Stimulated activated CD4-positive, alpha-beta T cell treated with anti-CD3 and anti-CD28 coated beads, Interleukin-12 subunit alpha, Interleukin-12 subunit beta, amount 100 ng/mL, for 4 hours (primary cell): Measurements from ENCODE around the gene OR4F17.
"Not testable (repeated sequence)": the region's sequence is repeated elsewhere in the genome, so short reads cannot be mapped to it uniquely, and the experiment has no call there.

ENCODE experiments used
- DNase-seq: peaks from one replicate; pipeline ENCODE4 v3.0.0-alpha.2; 2020

The OR4F17 gene, protein sequence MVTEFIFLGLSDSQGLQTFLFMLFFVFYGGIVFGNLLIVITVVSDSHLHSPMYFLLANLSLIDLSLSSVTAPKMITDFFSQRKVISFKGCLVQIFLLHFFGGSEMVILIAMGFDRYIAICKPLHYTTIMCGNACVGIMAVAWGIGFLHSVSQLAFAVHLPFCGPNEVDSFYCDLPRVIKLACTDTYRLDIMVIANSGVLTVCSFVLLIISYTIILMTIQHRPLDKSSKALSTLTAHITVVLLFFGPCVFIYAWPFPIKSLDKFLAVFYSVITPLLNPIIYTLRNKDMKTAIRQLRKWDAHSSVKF

DNA sequence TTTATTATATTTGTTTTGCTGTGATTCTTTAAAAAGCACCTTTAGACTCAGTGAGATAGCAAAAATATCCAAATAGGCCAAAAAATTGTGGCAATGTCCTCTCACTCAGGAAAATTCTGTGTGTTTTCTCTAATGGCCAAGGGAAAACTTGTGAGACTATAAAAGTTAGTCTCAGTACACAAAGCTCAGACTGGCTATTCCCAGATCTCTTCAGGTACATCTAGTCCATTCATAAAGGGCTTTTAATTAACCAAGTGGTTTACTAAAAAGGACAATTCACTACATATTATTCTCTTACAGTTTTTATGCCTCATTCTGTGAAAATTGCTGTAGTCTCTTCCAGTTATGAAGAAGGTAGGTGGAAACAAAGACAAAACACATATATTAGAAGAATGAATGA lies at the start of gene OR4F17:
Gene OR4F17 (plus strand): TSS at position 301 of the 400 bp plus-strand sequence. CDS start 3,575 bp downstream, outside the sequence.
- DNase-seq, result not testable (repeated sequence)

GRCh38 chr19:70793-71192 lies 36.1 kb upstream of the OR4F17 start:
- DNase-seq, result peak; percentile 39

DNA sequence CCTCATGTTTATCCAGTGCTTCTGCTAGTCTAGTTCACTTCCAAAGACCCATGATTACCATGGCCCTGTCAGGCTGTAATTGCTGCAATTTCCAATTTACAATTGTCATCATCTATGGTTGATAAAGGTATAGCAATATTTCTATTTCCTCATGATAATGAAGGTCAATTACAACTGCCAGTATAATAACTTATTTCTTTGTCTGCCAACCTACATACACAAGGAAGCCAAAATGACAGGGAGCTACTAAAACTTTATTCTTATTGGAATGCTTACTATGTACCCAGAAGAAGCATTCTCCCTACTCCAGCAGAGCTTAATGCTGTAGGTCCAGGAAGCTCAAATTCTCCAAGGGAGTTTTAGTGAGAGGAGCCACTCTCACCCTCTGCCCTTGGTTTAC lies 24.0 kb upstream of the OR4F17 start:
- DNase-seq, result not testable (repeated sequence)

DNA sequence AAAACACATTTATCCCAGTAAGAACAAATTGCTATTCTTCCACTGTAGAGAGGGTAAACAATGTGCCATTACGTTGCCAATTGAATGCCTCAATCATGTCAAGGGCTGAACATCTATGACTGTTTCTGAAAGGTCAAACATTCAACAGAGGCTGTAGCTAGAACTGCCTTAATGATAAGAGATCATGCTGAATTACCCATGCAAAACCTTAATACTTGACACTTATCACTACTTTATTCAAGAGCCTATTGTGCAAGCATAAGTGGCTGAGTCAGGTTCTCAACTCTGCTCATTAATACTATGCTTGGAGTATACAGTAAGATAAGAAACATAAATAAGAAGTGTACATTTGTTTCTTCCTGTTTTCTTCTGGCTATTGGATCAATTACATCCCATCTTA lies 23.3 kb upstream of the OR4F17 start:
- not testable (repeated sequence) for DNase-seq

DNA sequence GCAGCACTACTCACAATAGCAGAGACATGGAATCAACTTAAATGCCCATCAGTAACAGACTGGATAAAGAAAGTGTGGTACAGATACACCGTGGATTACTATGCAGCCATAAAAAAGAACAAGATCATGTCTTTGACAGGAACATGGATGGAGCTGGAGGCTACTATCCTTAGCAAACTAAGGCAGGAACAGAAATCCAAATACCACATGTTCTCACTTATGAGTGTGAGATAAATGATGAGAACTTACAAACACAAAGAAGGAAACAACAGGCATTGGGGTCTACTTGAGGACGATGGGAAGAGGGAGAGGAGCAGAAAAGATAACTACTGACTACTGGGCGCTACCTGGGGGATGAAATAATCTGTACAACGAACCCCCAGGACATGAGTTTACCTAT lies 16.2 kb upstream of the OR4F17 start:
- DNase-seq, result not testable (repeated sequence)

GRCh38 chr19:94794-95193 lies 12.1 kb upstream of the OR4F17 start:
- not testable (repeated sequence) for DNase-seq

DNA sequence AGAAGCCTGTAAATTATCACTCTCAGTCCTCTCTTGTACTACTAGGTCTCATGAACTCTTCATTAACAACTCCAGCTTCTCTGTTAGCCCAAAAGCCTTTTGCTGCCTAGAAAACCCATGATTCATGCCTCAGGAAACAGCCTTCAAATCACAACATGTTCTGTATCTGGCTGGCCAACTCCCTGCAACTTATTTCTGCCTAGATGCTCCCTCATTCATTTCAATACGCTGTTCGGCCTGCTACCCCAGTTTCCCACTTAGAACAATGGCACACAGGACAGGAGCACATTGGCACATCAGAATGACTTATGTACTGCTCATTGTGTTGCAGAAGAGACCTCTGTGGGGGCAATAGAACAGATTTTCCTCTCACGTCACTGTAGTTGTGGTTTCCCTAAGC lies 9.3 kb upstream of the OR4F17 start:
- not testable (repeated sequence) for DNase-seq

DNA sequence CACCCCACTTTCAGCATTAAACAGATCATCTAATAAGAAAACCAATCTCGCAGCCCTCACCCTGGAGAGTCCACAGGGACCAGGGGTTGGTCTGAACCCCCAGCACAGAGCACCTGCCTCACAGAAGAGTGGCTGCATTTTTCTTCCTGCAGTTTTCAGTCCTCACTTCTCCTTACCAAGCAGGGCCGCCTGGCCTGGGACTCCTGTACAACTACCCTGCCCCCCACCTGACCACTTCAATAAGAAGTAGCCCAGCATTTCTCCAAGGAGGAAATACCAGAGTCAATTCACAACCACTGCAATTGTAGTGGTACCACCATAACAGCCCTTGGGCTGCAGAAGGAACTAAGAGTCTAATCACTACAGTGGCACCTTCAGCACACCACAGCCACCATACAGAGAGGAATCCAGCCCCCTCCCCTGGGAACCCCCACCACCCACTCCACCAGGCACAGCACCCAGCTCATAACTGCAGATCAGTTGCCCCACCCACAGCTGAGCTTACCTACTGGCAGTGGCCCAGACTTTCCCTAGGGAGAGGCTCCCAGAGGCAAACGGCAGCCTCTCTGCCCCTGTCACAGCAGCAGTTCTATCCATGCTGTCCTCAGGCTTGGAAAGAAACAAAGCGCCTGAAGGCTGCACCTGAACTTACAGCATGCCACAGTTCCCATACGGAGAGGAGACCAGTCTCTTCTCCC lies 13.7 kb downstream of the OR4F17 start:
- DNase-seq, result not testable (repeated sequence)
